ENCODE measurements around the gene RIN1.

RIN1 gene

DNA sequence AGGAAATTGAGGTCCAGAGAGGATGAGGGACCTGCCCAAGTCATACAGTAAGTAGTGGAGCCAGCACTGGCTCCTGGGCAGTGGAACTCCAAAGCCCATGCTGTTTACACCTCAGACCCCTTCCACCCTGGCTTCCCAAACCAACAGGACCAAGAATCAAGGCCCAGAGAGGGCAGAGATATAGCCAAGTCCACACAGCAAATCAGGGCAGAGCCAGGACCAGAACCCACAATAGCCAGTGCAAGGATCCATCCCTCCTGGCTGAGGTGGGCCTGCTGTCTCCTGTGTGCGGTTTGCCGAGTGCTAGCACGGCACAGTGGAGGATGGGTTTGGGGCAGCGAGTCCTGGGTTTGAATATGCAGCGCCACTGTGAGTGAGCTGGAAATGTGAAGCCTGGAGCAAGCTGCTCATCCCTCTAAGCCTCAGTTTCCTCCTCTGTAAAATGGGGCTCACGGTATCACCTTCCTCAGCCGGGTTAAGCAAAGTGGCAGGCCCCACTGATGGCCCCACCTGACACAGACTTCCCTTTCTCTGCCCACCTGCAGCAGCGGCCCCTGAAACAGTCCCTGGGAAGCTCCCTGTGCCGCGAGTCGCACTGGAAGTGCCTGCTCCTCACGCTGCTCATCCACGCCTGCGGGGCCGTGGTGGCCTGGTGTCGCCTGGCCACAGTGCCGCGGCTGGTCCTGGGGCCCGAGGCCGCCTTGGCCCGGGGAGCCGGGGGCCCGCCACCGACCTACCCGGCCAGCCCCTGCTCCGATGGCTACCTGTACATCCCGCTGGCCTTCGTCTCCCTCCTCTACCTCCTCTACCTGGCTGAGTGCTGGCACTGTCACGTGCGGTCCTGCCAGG lies 42.2 kb downstream of the RIN1 start:
- DNase-seq, result no peak

DNA sequence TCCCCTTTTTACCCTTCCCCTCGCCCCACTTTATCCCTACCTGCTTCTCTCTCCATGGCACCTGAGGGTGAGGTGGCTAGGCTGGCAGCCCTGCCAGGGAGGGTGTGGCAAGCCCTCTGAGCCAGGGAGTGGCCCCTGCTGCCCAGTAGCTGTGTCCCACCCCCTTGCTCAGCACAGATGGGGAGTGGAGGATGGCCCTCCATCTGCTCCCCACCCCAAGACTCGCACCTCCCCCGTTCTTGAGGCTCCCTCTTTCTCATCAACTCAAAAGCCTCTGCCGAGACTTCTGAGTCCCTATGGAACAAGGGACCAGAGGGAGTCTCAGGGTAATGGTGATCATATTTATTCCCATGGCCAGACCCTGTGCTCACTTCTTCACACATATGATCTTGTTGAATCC lies 42.9 kb downstream of the RIN1 start:
- DNase-seq, result no peak

DNA sequence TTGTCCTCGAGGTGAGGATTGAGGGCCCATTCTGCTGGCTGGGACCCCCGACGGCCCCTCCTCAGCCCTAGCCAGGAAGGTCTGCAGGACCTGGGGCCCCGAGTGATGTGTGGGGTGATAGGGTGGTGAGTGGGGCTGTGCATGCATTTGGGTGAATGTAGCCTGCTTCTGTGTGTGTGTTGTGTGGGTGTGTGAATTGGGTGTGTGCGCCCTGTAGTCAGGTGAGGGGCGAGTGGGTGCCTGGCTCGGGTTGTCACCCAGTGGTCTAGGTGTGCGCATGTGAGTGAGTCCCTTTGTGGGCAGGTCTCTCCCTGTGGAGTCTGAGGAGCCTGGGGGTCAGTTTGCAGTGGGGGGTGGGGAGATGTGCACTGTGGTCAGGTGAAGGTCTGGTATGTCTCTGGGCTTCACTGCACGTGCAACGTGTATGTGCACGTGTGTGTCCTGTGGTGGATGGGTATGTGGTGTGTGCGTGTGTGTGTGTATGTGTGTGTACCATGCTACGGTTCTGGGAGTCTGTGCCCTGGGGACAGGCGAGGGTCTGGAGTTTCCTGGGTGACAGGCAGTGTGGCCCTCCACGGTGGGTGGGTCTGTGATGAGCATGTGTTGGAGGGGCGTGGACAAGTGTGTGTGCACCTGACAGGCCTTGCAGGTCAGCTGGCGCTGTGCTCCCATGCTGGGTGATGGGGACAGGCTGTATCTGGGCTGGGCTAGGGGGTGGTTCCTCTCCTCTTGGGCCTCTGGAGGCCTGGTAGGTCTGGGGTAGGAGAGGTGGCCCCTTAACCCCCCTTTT lies 43.5 kb downstream of the RIN1 start:
- no peak for DNase-seq

DNA sequence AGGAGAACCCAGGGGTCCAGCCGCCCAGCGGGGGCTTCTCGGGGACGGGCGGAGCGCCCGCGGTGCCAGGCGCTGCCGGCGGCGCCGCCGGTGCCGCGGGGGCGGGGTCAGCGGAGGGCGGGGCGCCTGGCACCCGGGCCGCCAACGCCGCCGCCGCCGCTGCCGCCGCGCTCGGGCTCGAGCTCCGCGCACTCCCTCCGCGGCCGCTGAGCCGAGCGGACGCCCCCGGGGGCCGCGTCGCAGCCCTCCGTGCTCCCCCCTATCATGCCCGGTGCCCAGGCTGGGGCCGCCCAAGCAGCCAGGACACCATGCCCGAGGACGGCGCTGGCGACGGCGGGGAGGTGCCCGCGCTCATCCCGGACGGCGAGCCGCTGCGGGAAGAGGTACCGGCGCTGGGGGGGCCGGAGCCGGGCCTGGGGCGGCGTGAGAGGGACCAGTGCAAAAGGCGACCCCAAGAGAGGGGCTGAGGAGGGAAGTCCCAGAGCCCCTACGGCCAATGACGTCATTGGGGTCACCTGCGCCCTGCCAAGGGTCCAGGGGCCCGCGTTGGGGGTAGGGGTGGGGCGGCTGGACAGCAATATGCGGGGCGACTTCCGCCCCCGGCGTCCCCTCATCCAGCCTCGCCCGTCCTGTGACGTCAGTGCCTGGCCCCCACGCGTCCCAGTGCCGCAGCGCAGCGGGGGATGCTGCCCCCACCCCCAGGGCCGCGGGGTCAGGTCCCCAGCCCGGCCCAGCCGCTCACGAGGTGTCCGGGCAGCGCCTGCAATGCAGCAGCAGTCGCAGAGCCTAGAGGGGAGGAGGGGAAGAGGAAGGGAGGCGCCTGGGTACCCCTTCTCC lies 44.3 kb downstream of the RIN1 start, which contains the start of gene TMEM151A:
TSS of gene TMEM151A (plus strand) at position 189 of the 837 bp plus-strand sequence. CDS start at position 309, 120 bp downstream.
- no peak for DNase-seq

- no peak for DNase-seq
These were observed 44.9 kb downstream of the RIN1 start for GRCh38 chr11:66291303-66291705.

DNA sequence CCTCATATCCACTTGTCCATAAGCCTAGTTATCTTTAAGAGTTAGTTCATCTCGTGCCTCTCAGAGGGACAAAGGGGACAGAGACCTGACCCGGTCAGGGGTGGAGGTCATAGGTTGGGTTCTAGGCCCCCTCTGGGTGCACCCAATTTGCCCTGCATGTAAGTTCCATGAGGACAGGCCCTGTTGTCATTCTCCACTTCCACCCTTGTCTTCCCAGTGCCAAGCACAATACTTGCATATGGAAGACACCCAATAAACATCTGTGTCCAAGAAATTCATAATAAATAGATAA lies 46.0 kb downstream of the RIN1 start:
- no peak for DNase-seq

- peak; percentile 68 for DNase-seq
These were observed 46.5 kb downstream of the RIN1 start for GRCh38 chr11:66289548-66290329.

- DNase-seq, result peak; percentile 98
These were observed 47.3 kb downstream of the RIN1 start, which contains the start of gene YIF1A for GRCh38 chr11:66288671-66289547. TSS of gene YIF1A (minus strand) at chr11:66289143. CDS start at chr11:66288985, 158 bp downstream.

DNA sequence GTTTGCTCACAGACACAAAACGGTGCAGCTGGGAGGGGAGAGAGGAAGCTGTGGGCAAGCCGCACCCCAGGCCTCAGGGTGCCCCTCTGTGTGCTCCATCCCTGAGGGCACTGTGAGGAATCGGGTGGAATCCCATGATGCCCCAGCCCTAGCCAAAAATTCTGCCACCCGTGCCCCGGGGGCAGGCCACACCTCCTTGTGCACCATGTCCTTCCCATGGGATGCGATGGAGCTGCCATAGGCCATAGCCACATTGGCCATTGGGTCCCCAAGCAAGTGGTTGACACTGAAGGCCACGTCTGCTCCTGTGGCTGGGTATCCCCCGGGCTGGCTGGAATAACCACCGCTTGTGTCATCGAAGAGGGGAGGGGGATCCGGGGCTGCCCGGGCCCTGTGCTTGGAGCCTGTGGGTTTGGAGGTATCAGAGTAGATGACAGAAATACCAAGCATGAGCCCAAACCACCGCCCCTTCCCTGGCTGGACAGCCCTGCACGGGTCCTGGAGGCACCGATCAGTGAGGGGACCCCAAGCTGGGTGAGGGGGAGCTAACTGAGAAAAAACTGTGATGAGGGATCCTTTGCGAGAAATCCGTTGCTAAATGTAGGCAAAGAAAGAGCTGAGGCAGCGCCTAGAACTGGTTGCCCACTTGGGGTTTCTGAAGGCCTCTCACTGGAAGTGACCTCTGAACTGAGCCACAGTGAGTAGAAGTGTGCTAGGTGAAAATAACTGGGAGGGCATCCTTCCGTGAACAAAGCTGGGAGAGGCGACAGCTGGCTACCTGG lies 48.2 kb downstream of the RIN1 start:
- no peak for DNase-seq

DNA sequence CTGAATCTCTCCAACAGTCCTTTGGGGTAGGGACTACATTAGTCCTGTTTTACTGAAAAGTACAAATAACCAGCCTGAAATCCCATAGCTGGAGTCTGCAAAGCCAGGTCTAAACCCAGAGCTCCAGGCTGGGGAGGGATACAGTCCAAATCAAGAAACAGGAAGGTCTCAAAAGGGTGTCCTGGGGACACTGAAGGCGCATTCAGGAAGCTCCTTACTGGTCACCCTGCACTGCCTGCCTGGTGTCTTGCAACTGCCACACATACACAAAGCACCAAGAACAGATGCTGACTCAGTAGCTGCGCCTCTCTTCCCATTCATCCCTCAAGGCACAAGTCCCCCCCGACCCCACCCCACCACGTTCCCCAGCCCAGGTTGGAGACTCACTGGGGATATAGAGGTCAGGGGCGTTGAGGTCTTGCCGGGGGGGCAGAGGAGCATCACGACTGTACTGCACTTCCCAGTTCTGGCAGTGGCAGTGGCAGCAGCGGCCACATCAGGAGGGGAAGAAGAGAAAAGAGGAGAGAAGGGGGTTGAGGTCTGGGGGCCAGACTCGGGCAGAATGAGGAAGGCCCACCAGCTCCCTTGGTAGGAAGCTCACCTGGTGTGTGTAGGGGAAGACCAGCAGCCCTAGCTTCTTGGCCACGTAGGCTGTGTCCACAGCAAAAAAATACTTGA lies 48.9 kb downstream of the RIN1 start:
- DNase-seq, result no peak

DNA sequence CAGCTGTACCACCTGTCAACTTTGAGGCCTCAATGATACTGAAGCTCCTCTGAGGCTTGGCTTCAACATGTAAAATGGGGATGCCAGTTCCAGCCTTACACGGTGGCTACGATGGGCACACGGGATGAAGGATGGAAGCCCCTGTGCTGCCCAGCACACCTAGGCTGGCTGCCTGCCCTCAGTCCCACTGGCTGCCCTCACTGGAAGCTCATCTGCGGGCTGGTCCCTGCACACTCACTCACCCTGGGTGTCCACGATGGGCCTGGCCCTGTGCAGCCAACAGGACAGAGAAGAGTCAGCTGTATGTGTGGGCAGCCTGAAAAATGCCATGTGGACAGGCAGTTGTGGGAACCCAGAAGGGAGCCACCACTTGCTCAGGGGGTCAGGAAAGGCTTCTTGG lies 49.5 kb downstream of the RIN1 start:
- DNase-seq, result no peak

- no peak for DNase-seq
These were observed 50.8 kb downstream of the RIN1 start for GRCh38 chr11:66285250-66285947.

DNA sequence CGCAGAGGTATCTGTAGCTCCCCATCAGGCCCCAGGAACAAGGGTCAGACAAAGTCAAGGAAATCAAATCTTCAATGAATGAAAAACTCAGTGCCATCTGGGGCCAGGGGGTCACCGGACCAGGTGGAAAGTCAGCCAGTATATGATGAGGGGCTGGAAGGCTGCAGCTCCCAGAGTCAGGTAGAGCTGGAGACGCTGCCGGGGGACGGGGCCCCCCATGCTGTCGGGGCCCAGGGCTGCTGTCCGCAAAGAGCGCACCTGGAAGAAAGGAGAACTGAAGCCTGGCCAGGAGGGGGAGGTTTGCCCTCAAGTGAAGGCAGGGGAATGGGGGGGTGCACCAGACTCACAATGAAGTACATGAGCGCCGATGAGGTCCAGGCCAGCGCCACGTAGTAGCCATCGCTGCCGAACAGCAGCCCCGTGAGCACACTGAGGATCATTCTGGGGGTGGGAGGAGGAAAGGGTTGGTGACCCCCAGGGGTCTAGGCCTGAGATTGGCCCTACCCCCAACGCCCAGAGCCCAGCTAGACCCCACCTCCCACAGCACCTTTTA lies 51.6 kb downstream of the RIN1 start:
- no peak for DNase-seq

DNA sequence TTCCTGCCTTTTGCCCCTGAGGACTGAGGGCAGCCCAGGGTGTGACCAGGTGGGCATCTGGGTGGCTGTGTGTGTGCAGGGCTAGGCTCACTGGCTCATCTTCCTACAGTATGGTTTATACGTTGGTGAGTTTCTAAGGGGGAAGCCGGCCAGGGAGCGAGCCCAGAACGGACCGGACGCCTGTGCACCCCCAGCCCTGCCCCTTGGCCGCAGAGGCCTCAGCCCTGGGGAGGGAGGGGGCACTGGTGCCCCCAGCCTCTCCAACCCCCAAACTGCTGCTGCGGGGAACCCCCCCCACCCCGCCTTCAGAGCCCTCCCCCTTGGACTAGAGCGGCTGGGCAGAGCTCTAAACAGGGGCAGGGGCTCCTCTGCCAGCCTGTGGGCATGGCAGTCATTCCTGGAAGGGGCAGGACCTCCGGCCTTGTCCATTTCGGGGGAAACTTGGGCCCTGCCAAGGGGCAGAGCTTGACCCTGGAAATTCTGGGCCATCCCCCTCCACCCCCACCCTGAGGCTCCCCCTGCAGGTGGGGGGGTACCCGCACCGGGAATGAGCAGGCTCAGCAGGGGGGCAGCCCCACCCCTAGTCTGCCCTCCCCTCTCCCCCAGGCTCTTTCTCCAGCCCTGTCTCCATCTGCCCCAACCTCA lies 52.7 kb downstream of the RIN1 start:
- DNase-seq, result no peak

DNA sequence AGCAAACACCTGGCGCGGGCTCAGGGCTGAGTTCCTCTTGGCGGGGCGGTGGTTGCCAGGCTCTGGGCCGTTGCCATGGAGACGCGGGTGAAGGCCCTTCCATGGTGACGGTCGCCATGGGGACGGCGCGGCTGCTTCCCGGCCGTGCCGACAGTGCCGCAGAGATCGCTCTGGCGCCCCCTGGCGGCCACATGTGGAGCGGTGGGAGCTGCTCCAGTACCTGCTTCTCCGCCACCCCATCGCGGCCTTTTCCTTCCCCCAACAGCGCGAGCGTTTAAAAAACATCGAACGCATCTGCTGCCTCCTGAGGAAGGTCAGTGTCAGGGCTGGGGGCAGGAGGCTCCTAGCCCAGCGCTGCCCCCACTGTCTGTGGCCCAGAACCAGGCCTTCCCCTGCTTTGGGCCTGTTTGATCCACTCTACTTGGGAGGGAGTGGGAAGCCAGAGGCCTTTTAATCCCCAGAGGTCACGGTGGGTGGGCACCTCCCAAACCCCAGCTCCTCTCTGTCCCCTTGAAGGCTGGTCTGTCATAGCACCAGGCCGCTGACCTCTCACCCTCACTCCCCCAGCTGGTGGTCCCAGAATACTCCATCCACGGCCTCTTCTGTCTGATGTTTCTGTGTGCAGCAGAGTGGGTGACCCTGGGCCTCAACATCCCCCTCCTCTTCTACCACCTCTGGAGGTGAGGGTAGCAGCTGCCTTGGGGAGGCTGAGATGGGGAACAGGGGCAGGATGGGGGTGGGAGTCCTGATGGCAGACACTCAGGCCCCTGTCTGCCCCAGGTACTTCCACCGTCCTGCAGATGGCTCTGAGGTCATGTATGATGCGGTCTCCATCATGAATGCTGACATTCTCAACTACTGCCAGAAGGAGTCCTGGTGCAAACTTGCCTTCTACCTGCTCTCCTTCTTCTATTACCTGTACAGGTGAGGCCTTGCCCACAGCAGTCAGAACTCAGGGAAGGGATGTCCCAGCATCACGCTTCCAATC lies 53.5 kb downstream of the RIN1 start:
- peak; percentile 100 for DNase-seq

Measured in activated gamma-delta T cell treated with Interleukin-2 at 50 U/mL for 16 hours (primary cell).